Epithelial cell of proximal tubule (primary cell): ENCODE data around the gene SDK2. TPM values are rescaled to one million over a fixed set of nuclear protein-coding genes. Genes with fewer than 3 reads are reported as not detected.

Source experiments
- DNase-seq: peaks from one replicate; pipeline ENCODE4 v3.0.0-alpha.2; 2011; ENCODE audit warnings: low read depth
- H3K4me3 ChIP-seq: 2 replicates; pipeline ENCODE4 v1.5.1; 2011; ENCODE audit warnings: low read depth, mild to moderate bottlenecking, low read length
- total RNA-seq: library from RNA; depleted of rRNA; stranded (reverse); fragments of >200 nt; gene quantifications from 2 replicates; pipeline ENCODE4 v1.2.3, GENCODE V29; 2015
- TF ChIP-seq, protein P1 (sequence below): conservative IDR thresholded peaks from 2 replicates; pipeline ENCODE4 v1.5.1; 2012; ENCODE audit warnings: low read depth, mild to moderate bottlenecking, low read length

SDK2 gene
- total RNA-seq, 1 donor from 2014 or later = 0.12 TPM

DNA sequence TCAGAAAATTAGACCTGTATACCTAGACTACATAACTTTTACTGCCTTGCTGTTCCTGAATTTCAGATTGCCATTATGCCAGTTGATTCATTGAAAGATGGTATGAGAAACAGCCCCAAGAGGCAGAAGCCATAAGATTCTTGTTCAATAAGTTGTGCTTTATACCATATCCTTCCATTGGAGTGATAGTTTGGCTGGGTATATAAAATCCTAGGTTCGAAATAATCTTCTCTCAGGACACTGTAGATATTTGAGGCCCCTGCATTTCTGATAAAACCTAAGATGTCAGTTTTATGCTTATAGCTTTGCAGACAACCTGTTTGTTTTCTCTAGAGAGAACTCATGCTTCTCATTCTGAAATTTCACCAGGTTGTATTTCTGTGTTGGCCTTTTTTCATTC is 9.6 kb upstream of the SDK2 start:
- TF ChIP-seq, protein P1, sequence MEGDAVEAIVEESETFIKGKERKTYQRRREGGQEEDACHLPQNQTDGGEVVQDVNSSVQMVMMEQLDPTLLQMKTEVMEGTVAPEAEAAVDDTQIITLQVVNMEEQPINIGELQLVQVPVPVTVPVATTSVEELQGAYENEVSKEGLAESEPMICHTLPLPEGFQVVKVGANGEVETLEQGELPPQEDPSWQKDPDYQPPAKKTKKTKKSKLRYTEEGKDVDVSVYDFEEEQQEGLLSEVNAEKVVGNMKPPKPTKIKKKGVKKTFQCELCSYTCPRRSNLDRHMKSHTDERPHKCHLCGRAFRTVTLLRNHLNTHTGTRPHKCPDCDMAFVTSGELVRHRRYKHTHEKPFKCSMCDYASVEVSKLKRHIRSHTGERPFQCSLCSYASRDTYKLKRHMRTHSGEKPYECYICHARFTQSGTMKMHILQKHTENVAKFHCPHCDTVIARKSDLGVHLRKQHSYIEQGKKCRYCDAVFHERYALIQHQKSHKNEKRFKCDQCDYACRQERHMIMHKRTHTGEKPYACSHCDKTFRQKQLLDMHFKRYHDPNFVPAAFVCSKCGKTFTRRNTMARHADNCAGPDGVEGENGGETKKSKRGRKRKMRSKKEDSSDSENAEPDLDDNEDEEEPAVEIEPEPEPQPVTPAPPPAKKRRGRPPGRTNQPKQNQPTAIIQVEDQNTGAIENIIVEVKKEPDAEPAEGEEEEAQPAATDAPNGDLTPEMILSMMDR = no peak
- no peak overlapping the region for H3K4me3 ChIP-seq
- no peak for DNase-seq

DNA sequence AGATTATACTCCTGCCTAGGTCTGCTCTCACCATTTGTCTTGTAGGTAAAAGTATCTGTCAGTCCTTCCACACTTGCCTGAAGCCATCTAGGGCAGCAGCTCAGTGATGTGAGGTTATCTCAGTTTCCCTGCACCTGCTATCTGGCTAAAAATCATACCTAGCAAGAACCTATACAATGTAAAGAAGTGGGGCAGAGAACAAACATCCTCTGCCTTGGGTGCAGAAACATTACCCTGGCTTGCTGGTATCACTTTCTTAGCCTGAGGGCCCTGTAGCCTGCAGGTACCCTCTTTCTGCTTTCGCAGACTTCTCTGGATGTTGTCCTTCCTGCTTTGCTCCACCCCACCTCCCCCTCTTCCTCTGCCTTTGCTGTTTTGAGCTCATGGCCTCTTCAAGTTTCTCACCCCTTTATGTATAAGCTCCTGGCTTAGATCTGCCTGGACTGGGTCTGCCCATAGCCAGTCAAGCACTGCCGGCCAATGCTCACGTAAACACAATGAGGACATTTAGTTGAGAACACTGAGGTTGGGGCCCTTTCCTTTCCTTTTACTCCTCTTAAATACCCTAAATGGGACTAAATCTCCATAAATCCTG is 8.7 kb upstream of the SDK2 start:
- TF ChIP-seq, protein P1 = no peak
- H3K4me3 ChIP-seq = no peak overlapping the region
- no peak for DNase-seq

DNA sequence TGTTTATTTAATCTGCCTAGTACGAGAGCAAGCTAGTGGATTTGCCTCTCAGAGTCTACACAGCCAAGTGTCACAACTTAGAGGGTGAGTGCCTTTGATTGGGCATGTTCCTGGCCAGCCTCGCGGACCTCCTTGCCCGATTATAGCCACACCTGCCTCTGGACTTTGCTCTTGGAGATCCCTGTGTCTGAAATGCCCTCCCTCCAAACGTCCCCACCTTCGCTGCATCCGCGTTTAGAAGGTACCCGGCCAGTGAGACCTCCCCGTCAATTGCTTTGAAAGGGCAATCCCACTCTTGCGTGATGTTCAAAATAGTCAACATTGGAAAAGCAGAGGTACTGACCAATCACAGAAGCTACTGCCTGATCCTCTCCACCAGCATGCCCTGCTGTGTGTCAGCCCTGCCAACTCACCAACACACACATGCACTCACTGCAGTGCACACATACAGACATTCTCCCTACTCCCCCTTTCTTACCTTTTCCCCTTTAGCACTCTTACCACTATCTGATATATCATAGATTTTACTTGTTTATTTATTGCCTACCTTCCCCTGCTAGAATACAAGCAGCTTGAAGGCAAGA is 6.5 kb upstream of the SDK2 start:
- DNase-seq = no peak
- TF ChIP-seq, protein P1 = no peak

DNA sequence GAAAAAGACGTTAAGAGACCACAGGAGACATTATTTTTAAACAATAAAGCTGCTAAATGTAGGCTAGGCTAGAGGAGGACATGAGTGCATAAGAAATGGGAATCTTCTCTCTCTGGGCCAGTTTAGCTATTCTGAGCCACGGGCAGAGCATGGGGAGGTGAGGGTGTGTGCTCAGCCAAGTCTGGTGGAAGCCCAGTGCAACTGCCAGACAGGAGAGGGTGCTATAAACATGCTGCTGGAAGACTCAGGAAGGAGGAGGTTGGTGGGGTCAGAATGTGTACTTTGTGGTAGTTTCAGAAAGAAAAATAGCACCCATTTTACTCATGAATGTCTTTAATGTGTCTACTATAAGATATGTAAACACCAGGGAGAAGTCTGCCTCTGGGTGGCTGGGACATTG is 5.9 kb upstream of the SDK2 start:
- DNase-seq = no peak
- no peak overlapping the region for H3K4me3 ChIP-seq
- TF ChIP-seq, protein P1 = peak; percentile 58

More for the DNA sequence above, 6.5 kb upstream of the SDK2 start:
- H3K4me3 ChIP-seq = no peak overlapping the region

DNA sequence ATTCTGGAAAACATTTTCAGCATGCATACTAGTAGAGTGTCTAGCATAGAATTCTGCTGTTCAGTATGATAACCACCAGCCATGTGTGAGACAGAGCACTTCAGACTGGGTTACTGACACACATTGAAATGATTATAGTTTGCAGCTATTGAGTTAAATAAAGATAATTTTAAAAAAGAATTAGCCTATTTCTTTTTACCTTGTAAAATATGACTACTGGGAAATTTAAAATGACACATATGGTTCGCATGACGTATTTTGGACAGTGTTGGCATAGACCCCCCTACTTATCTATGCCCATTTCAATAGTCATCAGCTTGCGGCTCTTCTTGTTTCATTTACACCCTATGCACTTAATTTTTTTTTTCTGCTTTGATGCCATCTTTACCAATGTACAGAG is 4.7 kb upstream of the SDK2 start:
- TF ChIP-seq, protein P1 = no peak
- DNase-seq = no peak
- H3K4me3 ChIP-seq = no peak overlapping the region

DNA sequence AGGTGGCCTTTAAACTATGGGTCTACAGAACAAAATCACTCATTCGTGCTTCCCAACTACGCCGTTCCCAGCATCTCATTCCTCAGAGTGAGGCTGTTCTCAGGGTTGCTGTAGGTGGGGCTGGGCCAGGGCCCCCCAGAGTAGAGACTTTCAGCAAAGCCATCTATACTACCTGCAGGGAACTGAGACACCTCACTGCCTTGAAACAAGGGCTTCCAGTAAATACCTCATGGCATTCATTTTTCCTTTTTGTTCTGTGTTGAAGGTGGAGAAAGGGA is 4.2 kb upstream of the SDK2 start:
- no peak for DNase-seq
- H3K4me3 ChIP-seq = no peak overlapping the region
- TF ChIP-seq, protein P1 = no peak

DNA sequence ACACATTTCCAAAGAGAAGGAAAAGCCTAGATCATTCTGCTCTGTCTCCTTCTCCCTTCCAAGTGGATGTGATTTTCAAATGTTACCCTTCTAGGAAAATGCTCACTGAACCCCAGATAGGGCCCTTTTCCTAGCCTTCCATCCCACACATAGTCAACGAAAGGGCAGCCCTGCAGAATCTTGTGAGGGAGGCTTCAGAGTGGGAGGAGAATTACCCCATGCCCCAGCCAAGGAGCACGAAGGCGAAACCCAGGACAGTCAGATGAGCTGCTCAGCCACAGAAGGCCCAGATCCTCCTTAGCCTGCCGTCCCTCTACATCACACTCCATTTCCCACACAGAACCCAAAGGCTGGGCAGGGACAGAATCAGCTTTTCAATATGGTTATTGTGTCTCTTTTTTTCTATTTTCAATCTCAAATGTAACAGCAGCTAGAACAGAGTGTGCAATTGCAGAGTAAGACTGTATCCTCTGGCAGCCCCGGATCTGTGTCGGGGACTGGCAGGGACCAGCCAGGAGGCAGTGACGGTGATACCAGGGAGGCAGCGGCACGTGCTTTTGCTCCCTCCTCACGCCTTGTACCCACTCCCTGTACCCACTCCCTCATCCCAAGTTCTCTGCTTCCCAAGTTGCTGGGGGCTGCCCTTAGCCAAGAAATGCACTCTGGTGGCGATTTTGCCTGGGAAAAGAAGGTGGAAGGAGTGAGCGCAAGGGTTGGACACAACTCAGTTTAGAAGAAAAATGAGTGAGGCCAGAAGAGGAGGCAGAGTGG is 3.7 kb upstream of the SDK2 start:
- no peak overlapping the region for H3K4me3 ChIP-seq
- TF ChIP-seq, protein P1 = no peak
- DNase-seq = no peak
